ENCODE measurements around the gene FNTB. TPM values are rescaled to one million over a fixed set of nuclear protein-coding genes. Genes with fewer than 3 reads are reported as not detected.

Gene FNTB
- total RNA-seq, 1 donor: 12.7 TPM

DNA sequence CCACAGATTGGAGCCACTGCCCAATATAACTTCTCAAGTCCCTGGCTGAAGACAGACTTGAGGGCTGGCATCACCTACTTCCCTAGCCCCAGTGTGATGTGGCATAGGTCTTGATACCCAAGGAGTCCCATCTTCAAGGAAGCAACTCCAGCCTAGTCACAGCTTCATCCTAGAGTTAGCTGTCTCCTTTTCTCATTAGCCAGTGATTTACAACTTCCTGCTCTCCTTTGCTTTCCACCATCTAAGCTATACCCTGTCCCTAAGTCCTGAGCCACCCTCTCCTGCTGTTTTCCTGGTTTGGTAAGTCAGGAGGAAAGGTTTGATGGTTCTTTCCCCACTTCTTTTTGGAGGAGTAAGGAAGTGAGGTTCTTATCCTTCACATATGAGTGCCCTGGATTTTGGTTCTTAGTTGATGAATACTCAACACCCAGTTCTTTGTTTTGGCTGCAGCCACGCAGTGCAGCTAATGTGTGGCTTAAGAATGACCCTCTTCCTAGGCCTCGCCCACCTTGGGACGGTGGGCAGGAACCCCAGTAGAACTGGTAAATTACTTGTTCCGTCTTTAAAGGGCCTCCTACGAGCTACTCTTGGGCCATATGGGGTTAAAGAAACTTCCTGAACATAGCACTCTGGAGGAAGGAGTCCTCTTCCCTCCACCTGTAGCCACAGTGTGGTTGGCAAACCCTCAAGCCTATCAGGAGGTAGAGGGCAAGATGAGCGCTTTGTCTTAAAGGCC, 40.2 kb upstream of the FNTB start:
- no peaks in the 10 kb centered on the region for H4K20me1 ChIP-seq (ENCODE audit: insufficient read depth, low read length)
- no peak overlapping the region for H2AFZ ChIP-seq (ENCODE audit: low read length)
- DNase-seq (ENCODE audit: insufficient read length, low spot score, missing footprints): no peak
- no peaks in the 10 kb centered on the region for H3K9me3 ChIP-seq (ENCODE audit: low read depth, low read length)
- H3K79me2 ChIP-seq (ENCODE audit: insufficient read depth, low read length): no peaks in the 10 kb centered on the region
- H3K4me1 ChIP-seq (ENCODE audit: insufficient read depth, low read length): no peaks in the 10 kb centered on the region
- H3K4me3 ChIP-seq (ENCODE audit: insufficient read depth, low read length): no peak overlapping the region
- H3K27me3 ChIP-seq (ENCODE audit: insufficient read depth, low read length): no peaks in the 10 kb centered on the region
- no peak overlapping the region for H3K4me2 ChIP-seq (ENCODE audit: insufficient read depth, low read length)
- H3K36me3 ChIP-seq (ENCODE audit: insufficient read depth, low read length): peaks cover 4% of the 10 kb centered on the region
- no peak for TF ChIP-seq CTCF (IDR thresholded peaks at IDR 0.05; ENCODE audit: extremely low read depth, low read depth, low read length)
- no peak overlapping the region for H3K27ac ChIP-seq (ENCODE audit: low read depth, low read length)

DNA sequence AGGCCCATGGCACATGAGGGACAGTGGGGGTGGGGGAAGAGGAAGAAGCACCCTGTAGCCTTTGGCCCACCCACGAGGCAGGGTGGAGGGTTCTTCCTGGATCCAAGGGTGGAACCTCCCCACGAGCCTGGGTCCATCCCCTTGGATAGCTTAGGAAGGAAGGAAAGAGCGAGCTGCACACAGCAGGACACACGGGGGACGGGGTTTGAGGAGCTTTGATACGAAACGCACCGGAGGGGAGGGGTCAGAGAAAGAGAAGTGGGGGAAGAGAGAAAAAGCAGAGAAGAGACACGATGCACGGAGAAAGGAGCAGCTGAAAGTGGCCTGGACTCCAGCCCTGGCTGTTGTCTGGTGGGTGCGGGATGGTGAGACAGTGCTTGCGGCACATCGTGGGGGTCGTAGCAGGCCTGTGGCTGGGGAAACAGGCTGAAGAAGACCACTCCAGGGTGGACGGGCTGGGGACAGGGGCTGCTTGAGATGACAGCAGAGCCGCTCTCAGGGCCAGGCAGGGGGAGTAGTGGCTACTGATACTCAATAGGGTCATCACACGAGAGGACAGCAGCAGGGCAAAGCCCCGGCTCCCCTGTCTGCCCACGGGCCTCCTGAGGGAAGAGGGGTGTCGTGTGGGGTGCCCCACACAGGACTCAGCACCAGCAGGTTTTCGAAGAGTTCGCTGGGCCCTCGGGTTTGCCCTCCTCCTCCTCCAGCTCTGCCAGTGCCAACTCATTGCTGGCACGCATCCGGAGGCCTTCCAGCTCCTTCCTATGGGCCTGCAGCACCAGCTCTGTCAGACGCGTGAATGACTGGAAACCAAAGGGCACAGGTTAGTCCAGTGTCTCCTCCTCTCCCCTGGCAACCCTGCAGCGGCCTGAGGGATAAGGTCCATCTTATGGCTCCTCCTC, 38.7 kb upstream of the FNTB start:
- Histone ChIP-seq H3K27me3 (ENCODE audit: insufficient read depth, low read length) (no peaks in the 10 kb centered on the region), H3K4me3 (ENCODE audit: insufficient read depth, low read length) (no peak overlapping the region), H3K9me3 (ENCODE audit: low read depth, low read length) (no peaks in the 10 kb centered on the region), H3K79me2 (ENCODE audit: insufficient read depth, low read length) (no peaks in the 10 kb centered on the region), H3K36me3 (ENCODE audit: insufficient read depth, low read length) (peaks cover 4% of the 10 kb centered on the region), H3K27ac (ENCODE audit: low read depth, low read length) (no peak overlapping the region), H4K20me1 (ENCODE audit: insufficient read depth, low read length) (peaks cover 3% of the 10 kb centered on the region), H3K4me1 (ENCODE audit: insufficient read depth, low read length) (no peaks in the 10 kb centered on the region), H2AFZ (ENCODE audit: low read length) (no peak overlapping the region), H3K4me2 (ENCODE audit: insufficient read depth, low read length) (no peak overlapping the region)
- no peak for TF ChIP-seq CTCF (IDR thresholded peaks at IDR 0.05; ENCODE audit: extremely low read depth, low read depth, low read length)
- DNase-seq (ENCODE audit: insufficient read length, low spot score, missing footprints): no peak

GRCh38 chr14:64948612-64949210, 38.0 kb upstream of the FNTB start:
- no peak overlapping the region for H3K4me3 ChIP-seq (ENCODE audit: insufficient read depth, low read length)
- no peak for TF ChIP-seq CTCF (IDR thresholded peaks at IDR 0.05; ENCODE audit: extremely low read depth, low read depth, low read length)
- no peaks in the 10 kb centered on the region for H3K79me2 ChIP-seq (ENCODE audit: insufficient read depth, low read length)
- no peak overlapping the region for H2AFZ ChIP-seq (ENCODE audit: low read length)
- peaks cover 3% of the 10 kb centered on the region for H4K20me1 ChIP-seq (ENCODE audit: insufficient read depth, low read length)
- no peaks in the 10 kb centered on the region for H3K27me3 ChIP-seq (ENCODE audit: insufficient read depth, low read length)
- H3K4me1 ChIP-seq (ENCODE audit: insufficient read depth, low read length): no peaks in the 10 kb centered on the region
- H3K4me2 ChIP-seq (ENCODE audit: insufficient read depth, low read length): no peak overlapping the region
- H3K27ac ChIP-seq (ENCODE audit: low read depth, low read length): no peak overlapping the region
- DNase-seq (ENCODE audit: insufficient read length, low spot score, missing footprints): no peak
- H3K36me3 ChIP-seq (ENCODE audit: insufficient read depth, low read length): peaks cover 2% of the 10 kb centered on the region
- no peaks in the 10 kb centered on the region for H3K9me3 ChIP-seq (ENCODE audit: low read depth, low read length)

GRCh38 chr14:64950889-64951288, 35.8 kb upstream of the FNTB start:
- Histone ChIP-seq H4K20me1 (ENCODE audit: insufficient read depth, low read length) (peaks cover 3% of the 10 kb centered on the region), H3K4me1 (ENCODE audit: insufficient read depth, low read length) (no peaks in the 10 kb centered on the region), H3K36me3 (ENCODE audit: insufficient read depth, low read length) (no peaks in the 10 kb centered on the region), H3K27ac (ENCODE audit: low read depth, low read length) (no peak overlapping the region), H3K4me2 (ENCODE audit: insufficient read depth, low read length) (no peak overlapping the region), H3K27me3 (ENCODE audit: insufficient read depth, low read length) (no peaks in the 10 kb centered on the region), H3K9me3 (ENCODE audit: low read depth, low read length) (no peaks in the 10 kb centered on the region), H3K4me3 (ENCODE audit: insufficient read depth, low read length) (no peak overlapping the region), H3K79me2 (ENCODE audit: insufficient read depth, low read length) (no peaks in the 10 kb centered on the region), H2AFZ (ENCODE audit: low read length) (no peak overlapping the region)
- no peak for TF ChIP-seq CTCF (IDR thresholded peaks at IDR 0.05; ENCODE audit: extremely low read depth, low read depth, low read length)
- no peak for DNase-seq (ENCODE audit: insufficient read length, low spot score, missing footprints)
